Astrocyte of the hippocampus (primary cell): ENCODE results near the gene AUTS2.

Experiments used
- DNase-seq: peaks from one replicate; pipeline ENCODE4 v3.0.0; 2011; ENCODE audit warnings: low read depth, low spot score

The AUTS2 gene

DNA sequence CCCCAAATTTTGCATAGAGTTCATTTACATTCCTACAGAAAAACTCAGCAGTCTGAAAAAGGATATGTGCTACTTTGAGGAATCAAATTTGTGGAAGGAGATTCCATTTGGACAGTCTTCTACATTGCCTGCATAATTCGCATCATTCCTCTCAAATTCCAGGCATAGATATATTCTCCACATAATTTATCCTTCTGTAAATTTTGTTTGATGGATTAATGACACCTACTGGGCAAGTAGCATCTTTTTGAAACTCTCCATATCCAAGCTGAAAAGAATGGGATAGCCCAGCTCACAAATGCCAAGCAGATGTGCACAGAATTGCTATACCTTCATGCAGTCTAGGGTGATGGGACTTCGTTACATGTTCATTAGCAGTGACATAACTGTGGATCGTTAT lies 515.3 kb downstream of the AUTS2 start:
- DNase-seq = no peak

- DNase-seq = no peak
Measured at GRCh38 chr7:70114806-70115205, 516.5 kb downstream of the AUTS2 start.

- DNase-seq = no peak
Measured at GRCh38 chr7:70116244-70116643, 518.0 kb downstream of the AUTS2 start.

- no peak for DNase-seq
Measured at GRCh38 chr7:70116867-70117266, 518.6 kb downstream of the AUTS2 start.

GRCh38 chr7:70120851-70121250 lies 522.6 kb downstream of the AUTS2 start:
- no peak for DNase-seq

- peak; percentile 45 for DNase-seq
Measured at GRCh38 chr7:70131817-70132216, 533.5 kb downstream of the AUTS2 start.

GRCh38 chr7:70132226-70132851 lies 534.1 kb downstream of the AUTS2 start:
- no peak for DNase-seq

GRCh38 chr7:70132852-70133690 lies 534.8 kb downstream of the AUTS2 start:
- DNase-seq = peak; percentile 11

DNA sequence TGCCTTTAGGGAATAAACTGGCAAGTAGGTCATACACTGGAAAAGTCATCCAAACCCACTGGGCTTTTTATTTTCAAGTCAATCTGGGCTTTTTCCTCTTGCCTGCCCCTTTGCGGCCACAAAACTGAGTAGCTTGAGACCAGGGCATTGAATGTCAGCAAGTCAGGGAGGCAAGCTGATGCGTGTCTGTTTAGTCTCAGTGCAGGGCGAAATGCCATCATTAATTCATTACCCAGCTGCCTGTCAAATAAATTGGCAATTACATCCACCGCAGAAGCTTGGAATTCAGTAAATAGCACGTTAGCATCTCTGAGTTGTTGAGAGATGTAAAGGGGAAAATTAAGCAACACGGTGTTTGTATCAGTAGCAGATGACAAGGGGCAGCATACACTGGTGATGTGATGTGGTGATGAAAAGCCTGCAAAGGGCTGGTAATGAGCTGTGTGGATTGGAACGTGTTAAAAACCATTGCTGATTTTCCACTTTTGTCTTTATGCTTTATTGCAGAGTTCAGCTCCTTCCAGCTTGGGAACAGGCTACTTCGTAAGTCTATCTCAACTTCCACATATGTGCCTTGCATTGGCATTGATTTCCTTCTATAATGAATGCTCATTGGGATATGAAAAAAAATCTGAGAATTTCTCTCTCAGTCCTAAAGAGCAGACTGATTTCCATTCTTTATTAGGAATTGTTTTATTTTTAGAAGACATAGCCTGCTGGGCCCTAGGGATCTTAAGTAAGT lies 535.9 kb downstream of the AUTS2 start:
- DNase-seq = peak; percentile 88

DNA sequence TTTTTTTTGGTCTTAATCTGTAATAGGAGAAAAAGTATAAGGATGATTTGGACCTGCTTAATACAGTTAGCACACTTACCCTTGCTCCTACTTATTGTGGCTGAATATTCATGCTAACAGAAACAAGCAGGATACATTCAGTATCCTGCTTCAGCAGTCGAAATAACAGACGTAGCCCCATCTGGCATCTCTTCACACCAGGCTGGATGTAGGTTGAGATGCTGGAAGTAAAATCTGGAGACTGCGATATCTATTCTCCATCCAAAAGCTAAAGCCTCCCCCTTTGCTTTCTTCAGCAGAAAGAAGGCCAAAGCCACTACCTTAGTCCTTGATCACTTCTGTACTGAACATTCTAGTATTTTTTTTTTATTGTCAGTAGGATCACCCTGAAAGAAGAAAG lies 537.4 kb downstream of the AUTS2 start:
- no peak for DNase-seq

- DNase-seq = no peak
Measured at GRCh38 chr7:70137126-70137525, 538.9 kb downstream of the AUTS2 start.

DNA sequence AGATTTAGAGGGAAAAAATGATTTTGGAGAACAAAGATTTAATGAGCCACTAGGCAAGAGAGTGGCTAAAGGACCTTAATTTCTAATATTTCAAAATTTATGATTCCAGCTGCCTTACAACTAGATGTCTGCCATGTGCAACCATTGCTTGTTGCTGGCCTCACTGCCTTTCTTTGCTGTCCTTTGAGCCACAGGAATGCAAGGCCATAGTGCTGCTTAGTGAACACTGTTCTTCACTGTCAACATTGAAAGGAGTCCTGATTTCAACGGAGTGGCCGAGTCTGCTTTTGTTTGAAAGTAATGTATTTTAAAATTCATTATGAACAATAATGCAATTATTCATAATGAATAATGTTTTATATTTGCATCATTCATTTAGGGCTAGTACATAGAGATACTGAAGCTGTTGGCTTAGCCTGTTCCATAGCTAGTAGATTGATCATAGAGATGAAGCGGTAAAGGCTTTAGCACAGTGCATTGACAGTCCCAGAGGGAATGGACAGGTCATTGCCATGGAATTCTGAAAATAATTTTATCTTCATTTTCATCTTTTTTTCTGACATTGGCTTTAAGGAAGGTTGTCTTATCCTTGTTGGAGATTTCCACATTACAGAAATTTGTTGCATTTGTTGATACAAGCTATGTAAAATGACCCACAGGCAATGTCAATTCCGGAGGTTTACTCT lies 544.1 kb downstream of the AUTS2 start:
- no peak for DNase-seq

- peak; percentile 9 for DNase-seq
Measured at GRCh38 chr7:70143075-70144044, 545.1 kb downstream of the AUTS2 start.

DNA sequence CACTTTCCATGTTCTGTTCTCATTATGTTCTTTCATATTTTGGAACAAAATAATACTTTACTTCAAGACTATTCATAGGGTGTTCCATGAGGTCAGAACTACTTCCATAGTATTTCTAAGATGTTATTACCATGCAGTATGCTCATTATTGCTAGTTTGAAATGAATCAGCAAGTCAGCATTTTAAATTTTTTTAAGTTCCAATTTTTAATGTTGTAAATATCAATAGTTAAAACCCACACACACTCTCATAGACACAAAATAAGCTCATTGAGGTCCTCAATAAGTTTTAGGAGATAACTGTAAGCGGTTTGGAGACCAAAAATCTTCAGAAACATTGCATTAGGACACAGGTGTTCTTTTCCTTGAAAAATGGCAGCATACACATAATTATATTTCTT lies 550.7 kb downstream of the AUTS2 start:
- no peak for DNase-seq

- DNase-seq = no peak
Measured at GRCh38 chr7:70152313-70152712, 554.0 kb downstream of the AUTS2 start.

DNA sequence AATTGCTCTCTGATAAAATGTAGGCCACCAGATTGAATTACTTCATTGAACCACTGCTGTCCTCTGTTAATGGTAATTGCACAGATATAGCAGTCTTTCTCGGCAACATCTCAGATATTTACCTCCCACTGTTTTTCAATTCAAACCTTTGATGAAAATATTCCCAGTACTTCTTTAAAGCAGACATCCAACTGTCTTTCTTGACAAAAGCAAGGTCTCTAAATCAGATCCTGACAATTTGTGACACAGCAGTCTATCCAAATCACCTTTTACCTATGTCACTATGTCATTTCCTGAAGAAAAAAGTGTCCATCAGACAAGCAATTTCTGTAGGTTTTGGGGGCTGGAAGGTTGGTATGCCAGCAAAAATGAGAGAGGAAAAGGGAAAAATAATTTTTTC lies 555.7 kb downstream of the AUTS2 start:
- no peak for DNase-seq

- no peak for DNase-seq
Measured at GRCh38 chr7:70154521-70155180, 556.4 kb downstream of the AUTS2 start.

GRCh38 chr7:70156057-70156456 lies 557.8 kb downstream of the AUTS2 start:
- DNase-seq = no peak

GRCh38 chr7:70159121-70159520 lies 560.8 kb downstream of the AUTS2 start:
- DNase-seq = no peak

DNA sequence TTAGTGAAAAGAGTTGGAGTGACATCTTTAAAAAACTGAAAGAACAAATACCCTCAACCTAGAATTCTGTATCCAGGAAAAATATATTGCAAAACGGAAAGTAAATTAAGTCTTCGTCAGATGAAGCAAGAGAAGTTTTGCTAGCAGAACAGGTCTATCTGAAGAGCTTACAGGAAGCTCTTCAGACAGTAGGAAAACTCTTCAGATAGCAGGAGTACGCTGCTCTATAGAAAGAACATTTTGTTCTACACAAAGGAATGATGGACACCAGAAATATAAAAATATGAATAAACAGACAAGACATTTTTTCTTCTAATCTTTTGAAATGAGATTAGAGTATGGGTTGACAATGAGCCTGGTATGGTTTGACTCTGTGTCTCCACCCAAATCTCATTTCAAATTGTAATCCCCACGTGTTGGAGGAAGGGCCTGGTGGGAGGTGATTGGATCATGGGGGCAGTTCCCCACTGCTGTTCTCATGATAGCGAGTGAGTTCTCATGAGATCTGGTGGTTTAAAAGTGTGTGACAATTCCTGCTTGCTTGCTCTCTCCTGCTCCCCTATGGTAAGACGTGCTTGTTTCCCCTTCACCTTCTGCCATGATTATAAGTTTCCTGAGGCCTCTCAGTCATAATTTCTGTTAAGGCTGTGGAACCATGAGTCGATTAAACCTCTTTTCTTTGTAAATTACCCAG lies 567.3 kb downstream of the AUTS2 start:
- no peak for DNase-seq
